GM18498 (cell line): ENCODE measurements around the gene CACNA2D3.

Experiments used
- ATAC-seq: cut with Tn5 transposase; IDR thresholded peaks from one replicate; pipeline ENCODE4 v1.9.1; 2021; ENCODE audit warnings: mild to moderate bottlenecking, moderate library complexity; ENCODE audit not compliant: unreplicated experiment

The CACNA2D3 gene

GRCh38 chr3:54213907-54214306 is 91.6 kb downstream of the CACNA2D3 start:
- no peak for ATAC-seq

GRCh38 chr3:54214845-54215244 is 92.5 kb downstream of the CACNA2D3 start:
- no peak for ATAC-seq

GRCh38 chr3:54215521-54215920 is 93.2 kb downstream of the CACNA2D3 start:
- ATAC-seq = no peak

- ATAC-seq = no peak
These were observed 95.5 kb downstream of the CACNA2D3 start for GRCh38 chr3:54217828-54218227.

- ATAC-seq = no peak
These were observed 100.0 kb downstream of the CACNA2D3 start for GRCh38 chr3:54222316-54222715.

GRCh38 chr3:54223063-54223462 is 100.7 kb downstream of the CACNA2D3 start:
- no peak for ATAC-seq

- no peak for ATAC-seq
These were observed 103.6 kb downstream of the CACNA2D3 start for GRCh38 chr3:54225841-54226528.

GRCh38 chr3:54228806-54229205 is 106.5 kb downstream of the CACNA2D3 start:
- no peak for ATAC-seq

- ATAC-seq = no peak
These were observed 110.3 kb downstream of the CACNA2D3 start for GRCh38 chr3:54232618-54233017.

GRCh38 chr3:54235998-54236397 is 113.6 kb downstream of the CACNA2D3 start:
- no peak for ATAC-seq

- no peak for ATAC-seq
These were observed 114.8 kb downstream of the CACNA2D3 start for GRCh38 chr3:54237109-54237508.

- no peak for ATAC-seq
These were observed 115.6 kb downstream of the CACNA2D3 start for GRCh38 chr3:54237788-54238502.

- no peak for ATAC-seq
These were observed 118.0 kb downstream of the CACNA2D3 start for GRCh38 chr3:54240309-54240708.

- no peak for ATAC-seq
These were observed 120.9 kb downstream of the CACNA2D3 start for GRCh38 chr3:54243056-54243931.

GRCh38 chr3:54243960-54244682 is 121.8 kb downstream of the CACNA2D3 start:
- ATAC-seq = no peak

- ATAC-seq = no peak
These were observed 129.4 kb downstream of the CACNA2D3 start for GRCh38 chr3:54251705-54252104.

GRCh38 chr3:54257125-54257720 is 134.9 kb downstream of the CACNA2D3 start:
- no peak for ATAC-seq

- ATAC-seq = no peak
These were observed 137.3 kb downstream of the CACNA2D3 start for GRCh38 chr3:54259636-54260035.

- ATAC-seq = no peak
These were observed 138.8 kb downstream of the CACNA2D3 start for GRCh38 chr3:54261141-54261540.

- ATAC-seq = no peak
These were observed 140.2 kb downstream of the CACNA2D3 start for GRCh38 chr3:54262541-54262940.
